EH (cell line): ENCODE results near the gene TRIM17.

Experiments used
- DNase-seq: peaks from one replicate; pipeline ENCODE4 v3.0.0-alpha.2; 2015; ENCODE audit warnings: low read depth

Gene TRIM17

GRCh38 chr1:228400692-228401454, 15.8 kb downstream of the TRIM17 start:
- DNase-seq: no peak

- no peak for DNase-seq
These were observed 16.4 kb downstream of the TRIM17 start for GRCh38 chr1:228400237-228400651.

- DNase-seq: no peak
These were observed 17.0 kb downstream of the TRIM17 start for GRCh38 chr1:228399531-228400236.

- no peak for DNase-seq
These were observed 17.8 kb downstream of the TRIM17 start for GRCh38 chr1:228398741-228399461.

- no peak for DNase-seq
These were observed 18.7 kb downstream of the TRIM17 start for GRCh38 chr1:228397966-228398365.

GRCh38 chr1:228396770-228397662, 19.6 kb downstream of the TRIM17 start:
- no peak for DNase-seq

- DNase-seq: no peak
These were observed 21.9 kb downstream of the TRIM17 start for GRCh38 chr1:228394571-228395394.

- DNase-seq: no peak
These were observed 22.7 kb downstream of the TRIM17 start for GRCh38 chr1:228393811-228394570.

- peak; percentile 88 for DNase-seq
These were observed 23.4 kb downstream of the TRIM17 start for GRCh38 chr1:228393268-228393701.

- peak; percentile 71 for DNase-seq
These were observed 24.3 kb downstream of the TRIM17 start for GRCh38 chr1:228392111-228392936.

GRCh38 chr1:228391411-228392020, 25.1 kb downstream of the TRIM17 start:
- DNase-seq: no peak

GRCh38 chr1:228390649-228391048, 26.0 kb downstream of the TRIM17 start:
- no peak for DNase-seq

GRCh38 chr1:228387321-228387720, 29.3 kb downstream of the TRIM17 start:
- no peak for DNase-seq

GRCh38 chr1:228385232-228385631, 31.4 kb downstream of the TRIM17 start:
- DNase-seq: no peak

- no peak for DNase-seq
These were observed 32.9 kb downstream of the TRIM17 start for GRCh38 chr1:228383773-228384172.

GRCh38 chr1:228381356-228381755, 35.3 kb downstream of the TRIM17 start:
- DNase-seq: peak; percentile 65

- no peak for DNase-seq
These were observed 37.0 kb downstream of the TRIM17 start for GRCh38 chr1:228379666-228380065.

- peak; percentile 44 for DNase-seq
These were observed 37.7 kb downstream of the TRIM17 start for GRCh38 chr1:228378873-228379460.
